ENCODE results near the gene TEKT1.
A peak's percentile ranks its signal among the peaks of the same experiment; 100 is the strongest.

TEKT1 gene

GRCh38 chr17:6780886-6781285 lies 50.6 kb downstream of the TEKT1 start:
- TF ChIP-seq GATA3 (IDR thresholded peaks at IDR 0.05; ENCODE audit: low read depth, low read length): no peak
- TF ChIP-seq GATA2 (IDR thresholded peaks at IDR 0.05; ENCODE audit: low read depth, low read length): no peak

GRCh38 chr17:6780001-6780400 lies 51.5 kb downstream of the TEKT1 start:
- TF ChIP-seq GATA3 (IDR thresholded peaks at IDR 0.05; ENCODE audit: low read depth, low read length) (no peak), GATA2 (IDR thresholded peaks at IDR 0.05; ENCODE audit: low read depth, low read length) (no peak)

GRCh38 chr17:6779411-6779810 lies 52.1 kb downstream of the TEKT1 start:
- TF ChIP-seq GATA2 (IDR thresholded peaks at IDR 0.05; ENCODE audit: low read depth, low read length): no peak
- TF ChIP-seq GATA3 (IDR thresholded peaks at IDR 0.05; ENCODE audit: low read depth, low read length): no peak

- TF ChIP-seq GATA2 (IDR thresholded peaks at IDR 0.05; ENCODE audit: low read depth, low read length) (no peak), GATA3 (IDR thresholded peaks at IDR 0.05; ENCODE audit: low read depth, low read length) (no peak)
Observed at GRCh38 chr17:6775871-6776405, 55.6 kb downstream of the TEKT1 start, which contains the start of gene FBXO39. TSS of gene FBXO39 (plus strand) at chr17:6776215. CDS start at chr17:6779869, 3,654 bp downstream.

- TF ChIP-seq GATA3 (IDR thresholded peaks at IDR 0.05; ENCODE audit: low read depth, low read length): no peak
- no peak for TF ChIP-seq GATA2 (IDR thresholded peaks at IDR 0.05; ENCODE audit: low read depth, low read length)
Observed at GRCh38 chr17:6772016-6772415, 59.5 kb downstream of the TEKT1 start.

DNA sequence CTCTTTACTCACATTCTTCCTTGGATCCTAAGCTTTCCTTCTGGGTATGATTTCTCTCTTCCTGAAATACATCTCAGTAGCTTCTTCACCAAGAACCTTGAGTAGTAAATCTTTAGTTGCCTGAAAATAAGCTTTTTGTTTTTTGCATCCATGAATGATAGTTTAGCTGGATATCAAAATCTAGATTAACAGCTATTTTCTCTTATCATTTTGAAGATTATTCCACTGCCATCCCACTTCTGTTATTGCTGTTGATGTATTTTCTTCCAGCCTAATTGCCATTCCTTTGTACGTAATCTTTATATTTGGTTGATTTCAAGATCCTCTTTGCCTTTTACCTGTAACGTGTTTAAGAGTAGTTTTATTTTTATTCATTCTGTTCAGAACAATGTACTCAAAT lies 63.1 kb downstream of the TEKT1 start:
- TF ChIP-seq GATA2 (IDR thresholded peaks at IDR 0.05; ENCODE audit: low read depth, low read length) (no peak), GATA3 (IDR thresholded peaks at IDR 0.05; ENCODE audit: low read depth, low read length) (no peak)

- TF ChIP-seq GATA3 (IDR thresholded peaks at IDR 0.05; ENCODE audit: low read depth, low read length) (no peak), GATA2 (IDR thresholded peaks at IDR 0.05; ENCODE audit: low read depth, low read length) (no peak)
Observed at GRCh38 chr17:6761779-6762178, 69.8 kb downstream of the TEKT1 start.

- no peak for TF ChIP-seq GATA3 (IDR thresholded peaks at IDR 0.05; ENCODE audit: low read depth, low read length)
Observed at GRCh38 chr17:6757747-6758146, 73.8 kb downstream of the TEKT1 start.

DNA sequence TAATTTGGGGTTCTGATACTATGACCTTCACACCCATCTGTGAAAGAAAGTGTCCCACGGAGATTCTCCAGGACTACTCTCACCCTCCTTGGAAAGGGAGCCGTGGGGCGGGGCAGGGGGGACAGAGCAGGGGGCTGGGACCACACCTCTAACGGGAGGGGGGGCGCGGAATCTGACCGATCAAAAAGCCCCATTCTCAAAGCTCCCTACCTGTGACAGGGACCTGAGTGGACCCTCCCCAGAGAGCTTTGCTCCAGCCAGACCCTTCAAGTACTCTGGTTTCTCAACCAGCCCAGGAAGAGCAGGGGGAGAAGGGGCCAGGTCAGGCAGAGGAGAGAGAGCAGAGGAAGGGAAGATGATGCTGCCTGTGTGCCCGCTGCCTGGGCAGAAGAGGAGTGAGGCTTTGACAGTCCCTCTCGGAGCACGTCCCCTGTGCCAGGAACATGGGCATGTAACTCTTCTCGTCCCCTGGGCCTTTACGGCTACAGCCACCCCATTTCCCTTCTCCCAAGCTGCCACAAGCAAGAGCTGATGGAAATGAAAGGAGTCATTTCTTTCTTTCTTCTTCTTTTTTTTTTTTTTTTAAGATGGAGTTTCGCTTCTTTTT lies 75.0 kb downstream of the TEKT1 start:
- TF ChIP-seq GATA3 (IDR thresholded peaks at IDR 0.05; ENCODE audit: low read depth, low read length): no peak
- no peak for TF ChIP-seq GATA2 (IDR thresholded peaks at IDR 0.05; ENCODE audit: low read depth, low read length)

GRCh38 chr17:6755731-6756184 lies 75.8 kb downstream of the TEKT1 start, which contains the start of gene XAF1:
TSS of gene XAF1 (plus strand) at chr17:6756046. CDS start at chr17:6756079, 33 bp downstream.
- no peak for TF ChIP-seq GATA3 (IDR thresholded peaks at IDR 0.05; ENCODE audit: low read depth, low read length)
- TF ChIP-seq GATA2 (IDR thresholded peaks at IDR 0.05; ENCODE audit: low read depth, low read length): no peak

DNA sequence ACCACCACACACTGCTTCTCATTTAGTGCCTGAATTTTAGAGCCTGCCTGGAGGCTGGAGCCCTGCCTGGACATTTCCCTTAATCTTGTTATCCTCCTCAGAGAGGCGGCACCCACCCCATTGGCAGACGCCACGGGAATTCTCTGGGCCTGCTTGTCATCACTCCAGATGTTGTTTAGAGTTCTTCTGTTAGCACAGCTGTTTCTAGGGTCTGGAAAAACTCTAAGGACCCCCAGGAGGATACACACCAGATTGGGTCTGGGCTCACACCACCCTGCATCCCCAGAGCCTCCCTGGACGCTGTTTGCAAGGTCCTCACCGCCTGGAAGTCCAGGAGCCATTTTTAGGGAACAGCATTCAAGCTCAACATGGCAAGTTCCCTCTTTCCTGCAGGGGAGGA lies 76.2 kb downstream of the TEKT1 start:
- 0 out of 2 replicates have a peak, but pooled peaks have one; percentile 20 for TF ChIP-seq GATA2 (IDR thresholded peaks at IDR 0.05; ENCODE audit: low read depth, low read length)
- TF ChIP-seq GATA3 (IDR thresholded peaks at IDR 0.05; ENCODE audit: low read depth, low read length): no peak

- no peak for TF ChIP-seq GATA2 (IDR thresholded peaks at IDR 0.05; ENCODE audit: low read depth, low read length)
- TF ChIP-seq GATA3 (IDR thresholded peaks at IDR 0.05; ENCODE audit: low read depth, low read length): no peak
Observed at GRCh38 chr17:6753546-6753945, 78.0 kb downstream of the TEKT1 start.

DNA sequence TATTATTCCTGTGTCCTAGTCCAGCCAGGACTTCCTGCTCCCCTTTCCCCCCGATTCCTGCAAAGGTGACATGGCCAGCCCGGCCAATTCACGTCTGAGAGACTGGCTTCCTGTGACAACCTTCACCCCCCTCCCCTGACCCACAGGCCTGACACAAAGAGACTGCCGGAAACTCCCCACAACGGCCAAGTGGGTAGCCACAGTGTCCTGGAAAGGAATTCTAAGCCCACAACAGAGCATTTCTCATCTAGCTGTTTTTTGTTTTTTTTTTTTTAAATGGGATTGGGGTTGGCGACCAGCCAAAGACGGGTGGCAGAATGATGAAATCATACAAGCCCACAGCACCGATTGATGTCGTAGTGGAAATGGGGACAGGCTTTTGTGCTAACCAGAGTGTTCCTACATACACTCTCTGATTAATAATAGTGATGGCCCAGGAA lies 78.5 kb downstream of the TEKT1 start:
- no peak for TF ChIP-seq GATA2 (IDR thresholded peaks at IDR 0.05; ENCODE audit: low read depth, low read length)
- no peak for TF ChIP-seq GATA3 (IDR thresholded peaks at IDR 0.05; ENCODE audit: low read depth, low read length)

GRCh38 chr17:6752068-6752909 lies 79.2 kb downstream of the TEKT1 start:
- TF ChIP-seq GATA2 (IDR thresholded peaks at IDR 0.05; ENCODE audit: low read depth, low read length): no peak
- no peak for TF ChIP-seq GATA3 (IDR thresholded peaks at IDR 0.05; ENCODE audit: low read depth, low read length)
